SHP77 (cell line): ENCODE results near the gene CMTR2.

ENCODE experiments used
- DNase-seq, 2 experiments: peaks; one replicate each; lab custom pipeline; 2025; lab: John Stamatoyannopoulos, UW

The CMTR2 gene

DNA sequence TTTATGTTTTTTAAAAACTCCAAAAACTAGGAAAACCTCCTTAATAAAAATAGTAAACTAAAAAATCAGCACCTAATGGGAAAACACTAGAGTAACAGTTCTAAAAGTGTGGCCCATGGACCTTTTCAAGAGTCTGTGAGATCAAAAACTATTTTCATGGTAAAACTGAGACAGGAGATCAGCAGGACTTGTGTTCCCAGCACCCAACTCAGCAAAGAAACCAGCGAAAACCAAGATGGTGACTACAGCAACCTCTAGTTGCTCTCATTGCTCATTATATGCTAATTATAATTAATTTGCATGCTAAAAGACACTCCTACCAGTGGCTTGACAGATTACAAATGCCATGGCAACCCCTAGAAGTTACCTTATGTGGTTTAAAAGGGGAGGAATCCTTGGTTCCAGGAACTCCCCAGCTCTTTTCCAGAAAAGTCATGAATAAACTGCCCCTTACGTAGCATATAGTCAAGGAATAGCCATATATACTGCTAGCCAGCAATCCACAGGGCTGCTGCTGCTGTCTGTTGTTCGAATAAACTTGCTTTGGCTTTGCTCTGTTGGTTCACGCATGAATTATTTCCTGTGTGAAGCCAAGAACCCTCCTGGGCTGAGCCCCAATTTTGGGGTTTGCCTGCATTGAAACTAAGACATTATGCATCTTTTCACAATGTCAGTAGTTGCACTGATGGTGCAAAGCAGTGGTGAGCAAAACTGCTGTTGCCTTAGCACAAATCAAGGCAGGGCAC is 12.4 kb downstream of the CMTR2 start:
- no peak for DNase-seq

DNA sequence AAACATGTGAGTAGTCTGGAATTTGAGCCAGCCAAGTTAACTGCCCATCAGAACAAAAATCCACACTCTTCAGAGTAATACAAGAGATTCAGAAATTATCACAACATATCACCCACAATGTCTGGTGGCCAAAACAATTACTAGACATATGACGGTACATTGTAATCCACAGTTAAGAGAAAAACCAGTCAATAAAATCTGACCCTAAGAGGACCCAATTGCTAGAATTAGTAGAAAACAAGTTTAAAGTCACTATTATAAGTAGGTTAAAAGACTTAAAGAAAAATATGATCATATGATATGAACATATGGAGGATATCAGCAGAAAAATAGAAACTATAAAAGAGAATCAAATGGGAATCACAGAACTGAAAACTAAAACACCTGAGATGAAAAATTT is 15.8 kb downstream of the CMTR2 start:
- no peak for DNase-seq

DNA sequence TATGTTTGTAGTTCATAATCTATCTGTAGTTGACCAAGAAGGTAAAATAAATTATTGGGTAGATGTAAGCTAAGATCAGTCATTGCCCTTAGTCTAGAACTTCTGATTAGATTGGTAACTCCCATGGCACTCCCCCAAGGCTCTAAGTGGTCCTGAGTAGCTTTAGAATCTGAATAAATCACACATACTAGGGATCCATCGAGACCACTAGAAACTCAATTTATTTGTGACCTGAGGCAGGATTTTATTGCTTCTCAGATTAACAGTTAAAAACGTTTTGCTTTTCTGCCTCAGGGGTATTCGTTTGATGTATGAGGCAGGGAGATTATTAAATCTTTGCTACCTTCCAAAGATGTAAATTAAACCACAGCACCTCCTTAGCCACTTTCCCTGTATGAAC is 24.9 kb downstream of the CMTR2 start:
- DNase-seq: no peak

DNA sequence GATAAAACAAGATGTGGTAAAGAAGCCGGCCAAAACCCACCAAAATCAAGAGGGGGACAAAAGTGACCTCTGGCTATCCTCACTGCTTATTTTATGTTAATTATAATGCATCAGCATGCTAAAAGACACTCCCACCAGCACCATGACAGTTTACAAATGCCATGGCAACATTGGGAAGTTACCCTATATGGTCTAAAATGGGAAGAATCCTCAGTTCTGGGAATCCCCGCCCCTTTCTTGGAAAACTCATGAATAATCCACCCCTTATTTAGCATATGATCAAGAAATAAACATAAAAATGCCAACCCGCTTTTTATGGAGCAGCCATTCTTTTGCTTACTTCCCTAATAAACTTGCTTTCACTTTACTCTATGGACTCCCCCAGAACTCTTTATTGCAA is 25.6 kb downstream of the CMTR2 start:
- no peak for DNase-seq

DNA sequence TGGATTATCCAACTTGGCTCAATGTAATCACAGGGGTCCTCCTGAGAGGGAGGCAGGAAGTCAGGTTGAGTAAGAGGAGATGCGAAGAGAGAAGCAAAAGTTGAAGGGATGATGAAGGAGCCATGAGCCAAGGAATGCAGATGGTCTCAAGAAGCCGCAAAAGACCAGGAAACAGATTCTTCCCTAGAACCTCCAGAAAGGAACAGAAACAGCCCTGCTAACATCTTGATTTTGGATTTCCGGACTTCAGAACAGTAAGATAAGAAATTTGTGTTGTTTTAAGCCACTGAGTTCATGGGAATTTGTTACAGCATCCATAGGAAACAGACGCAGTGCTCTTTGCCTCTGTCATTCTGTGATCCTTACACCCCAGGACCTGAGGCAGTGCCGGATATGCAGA is 26.8 kb downstream of the CMTR2 start:
- DNase-seq: no peak

DNA sequence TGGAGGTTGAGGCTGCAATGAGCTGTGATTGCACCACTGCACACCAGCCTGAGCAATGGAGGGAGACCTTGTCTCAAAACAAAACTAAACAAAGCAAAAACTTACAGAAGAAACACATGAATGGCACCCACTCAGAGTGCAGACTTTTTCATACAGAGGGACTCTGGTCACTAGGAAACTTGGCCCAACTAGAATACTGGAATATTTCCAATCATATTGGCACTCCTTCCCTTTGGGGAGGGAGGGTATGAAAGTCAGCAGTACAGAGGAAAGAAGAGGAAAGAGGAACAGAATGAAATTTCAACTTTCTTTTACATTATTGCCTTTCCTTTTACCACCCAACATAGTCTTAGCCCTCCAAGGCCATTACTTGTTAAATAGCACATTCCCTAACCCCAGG is 28.2 kb downstream of the CMTR2 start:
- DNase-seq: no peak

DNA sequence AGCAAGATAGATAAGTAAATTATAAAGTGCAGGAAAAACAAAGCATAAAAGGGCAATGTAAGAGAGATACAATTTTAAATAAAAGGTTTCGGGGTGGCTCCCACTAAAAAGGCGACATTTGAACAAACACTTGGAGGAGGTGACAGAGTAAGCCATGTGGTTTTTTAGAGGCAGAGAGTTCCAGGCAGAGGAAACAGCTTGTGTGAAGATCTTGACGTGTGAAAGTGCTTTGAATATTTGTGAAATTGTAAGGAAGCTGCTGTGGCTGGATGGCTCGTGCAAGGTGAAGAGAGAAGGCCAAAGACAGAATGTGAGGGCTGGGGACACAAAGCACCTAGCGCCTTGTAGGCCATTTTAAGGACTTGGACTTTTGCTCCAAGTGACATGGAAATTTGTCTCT is 30.1 kb downstream of the CMTR2 start:
- no peak for DNase-seq

DNA sequence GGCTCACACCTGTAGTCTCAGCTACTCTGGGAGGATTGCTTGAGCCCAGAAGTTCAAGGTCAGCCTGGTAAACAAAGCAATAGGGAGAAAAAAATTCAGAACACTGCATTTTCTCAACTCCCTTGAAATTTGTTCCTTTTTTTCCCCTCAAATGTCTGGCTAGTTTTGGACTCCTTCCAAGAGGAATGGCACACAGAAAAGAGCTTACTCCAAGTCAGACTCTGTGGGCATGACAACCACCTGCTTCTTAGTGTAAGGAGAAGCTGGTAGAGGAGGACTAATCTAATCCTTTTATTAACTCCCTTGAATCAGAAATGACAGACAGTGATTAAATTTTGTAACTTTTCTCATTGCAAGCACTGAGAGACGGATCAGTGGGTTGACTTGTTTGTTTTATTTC is 30.8 kb downstream of the CMTR2 start:
- DNase-seq: no peak

DNA sequence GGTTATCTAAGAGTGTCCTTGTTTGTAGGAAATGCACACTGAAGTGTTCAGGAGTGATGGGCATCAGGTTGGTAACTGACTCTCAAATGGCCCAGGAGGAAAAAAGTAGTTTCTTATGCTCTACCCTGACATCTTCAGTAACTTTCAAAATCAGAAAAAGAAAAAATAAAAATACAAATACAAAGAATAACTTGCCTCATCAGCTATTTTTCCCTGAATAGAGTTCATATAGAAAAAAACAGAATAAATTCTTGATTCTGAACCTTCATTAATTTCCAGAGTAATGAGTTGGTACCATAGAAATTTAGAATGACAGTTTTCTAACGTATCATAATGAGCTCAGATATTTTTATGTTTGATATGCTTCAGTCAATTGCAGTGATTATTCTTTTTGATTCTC is 31.4 kb downstream of the CMTR2 start:
- DNase-seq: no peak

DNA sequence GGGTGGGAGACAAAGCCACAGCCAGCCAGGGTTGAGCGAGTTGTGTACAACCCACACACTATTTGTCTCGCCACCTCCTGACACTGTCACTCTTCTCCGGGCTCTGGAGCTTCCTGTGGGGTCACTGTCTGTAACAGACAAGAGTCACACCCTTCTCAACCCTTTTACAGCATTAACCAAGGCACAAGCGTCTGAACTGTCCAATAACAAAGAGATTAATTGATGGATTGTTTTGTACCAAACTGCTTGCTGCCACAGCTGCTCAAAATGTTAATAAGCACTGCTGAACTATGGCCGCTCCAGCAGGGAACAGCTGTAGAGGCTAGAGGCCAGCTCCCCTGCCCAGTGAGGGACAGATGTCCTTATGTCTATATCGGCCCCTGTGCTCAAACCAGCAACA is 33.5 kb downstream of the CMTR2 start:
- DNase-seq: peak; percentile 10 to 21

DNA sequence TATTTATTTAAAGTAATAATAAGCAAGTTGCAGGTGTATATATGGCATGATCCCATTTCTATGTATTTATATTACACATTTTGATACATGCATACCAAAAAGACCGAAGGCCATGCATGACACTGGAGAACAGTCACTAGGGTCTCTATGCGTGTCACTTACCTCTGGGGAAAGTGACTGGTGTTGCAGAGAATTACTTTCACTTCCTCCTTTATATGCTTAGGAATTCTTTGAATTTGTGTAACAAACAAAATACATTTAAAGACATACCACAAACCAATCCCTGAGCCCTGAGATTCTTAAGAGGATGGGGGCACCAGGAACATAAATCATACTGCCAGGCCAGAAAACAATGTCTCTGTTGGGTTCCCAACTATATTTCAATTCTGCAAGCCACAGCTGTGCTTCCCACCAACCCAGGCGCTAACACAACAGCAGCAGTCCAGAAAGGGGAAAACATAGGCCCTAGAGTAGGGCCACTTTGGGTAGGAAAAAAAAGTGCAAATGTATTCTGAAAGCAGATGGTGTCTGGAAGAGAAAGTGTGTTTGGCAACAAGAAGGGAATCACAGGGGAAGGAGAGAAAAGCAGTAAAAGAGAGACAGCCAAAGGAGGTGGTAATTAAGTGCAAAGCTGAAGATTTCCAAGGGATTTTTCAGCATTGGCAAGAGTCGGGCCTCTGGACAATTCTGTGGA is 34.2 kb downstream of the CMTR2 start:
- no peak for DNase-seq

DNA sequence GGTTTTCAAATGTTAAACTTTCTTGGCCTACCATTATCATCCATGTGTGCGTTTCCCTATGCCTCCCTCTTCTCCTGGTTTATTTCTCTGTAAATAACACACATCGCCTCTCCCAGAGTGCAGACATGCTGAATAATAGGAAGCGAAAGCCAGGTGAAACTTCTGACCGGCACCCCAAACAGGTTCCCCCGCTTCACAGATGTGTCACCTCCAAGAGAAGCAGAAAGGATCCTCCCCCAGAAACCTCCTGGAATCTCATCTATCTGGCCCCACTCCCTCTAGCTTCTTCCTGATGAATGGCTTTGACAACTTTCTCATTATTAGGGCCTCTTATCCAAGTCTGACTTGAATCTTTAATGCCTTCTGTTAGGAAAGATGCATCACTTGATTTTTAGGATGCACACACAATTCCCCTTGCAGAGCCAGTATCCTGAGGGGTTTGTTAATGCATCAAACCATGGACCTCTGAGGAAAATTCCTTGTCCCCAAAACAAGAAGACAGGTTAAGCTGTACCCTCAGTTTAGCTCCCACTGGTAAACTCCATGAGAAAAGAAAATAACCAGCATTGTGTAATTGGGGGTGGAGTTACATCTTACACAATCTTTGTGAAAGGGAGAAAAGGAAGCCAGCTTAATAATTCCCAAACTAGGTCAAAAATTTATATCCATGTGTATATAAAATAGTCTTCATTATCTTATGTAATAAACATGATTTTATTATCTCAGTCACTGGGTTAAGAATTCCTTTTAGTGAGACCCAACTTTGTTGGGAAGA is 38.6 kb downstream of the CMTR2 start:
- DNase-seq: no peak

DNA sequence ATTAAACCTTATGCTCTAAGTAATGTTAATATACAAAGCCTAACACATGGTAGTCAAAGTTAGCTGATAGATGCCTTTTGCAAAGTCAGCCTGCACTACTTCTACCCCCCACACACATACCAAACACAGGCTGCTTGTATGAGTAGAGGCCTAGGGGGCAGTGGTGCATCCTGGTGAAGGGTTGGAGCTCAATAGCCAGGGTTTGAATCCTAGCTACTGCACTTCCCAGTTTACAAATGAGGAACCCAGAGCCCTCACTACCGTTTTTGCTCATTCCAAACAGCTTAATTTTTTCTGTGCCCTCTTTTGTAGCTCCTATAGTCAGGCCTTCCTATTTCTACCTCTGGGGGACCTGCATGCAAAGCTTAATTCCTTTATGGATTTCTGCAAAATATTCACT is 39.8 kb downstream of the CMTR2 start:
- DNase-seq: no peak

DNA sequence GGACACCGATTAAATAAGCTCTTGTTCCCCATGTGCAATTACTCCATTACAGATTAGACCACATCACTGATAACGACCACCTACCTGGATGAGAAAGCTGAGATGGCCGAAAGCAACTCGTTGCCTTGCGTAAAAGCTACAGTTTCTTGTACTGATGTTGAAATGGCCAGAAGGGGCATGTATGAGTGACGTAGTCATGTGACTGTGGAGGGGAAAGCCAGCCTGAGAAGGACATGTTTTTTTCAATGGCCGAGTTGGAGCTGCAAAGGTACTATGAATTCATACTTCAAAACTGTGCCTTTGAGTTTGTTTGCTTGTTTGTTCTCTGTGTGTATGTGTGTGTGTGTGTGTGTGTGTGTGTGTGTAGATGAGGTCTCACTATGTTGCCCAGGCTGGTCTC is 41.7 kb downstream of the CMTR2 start:
- DNase-seq: no peak

DNA sequence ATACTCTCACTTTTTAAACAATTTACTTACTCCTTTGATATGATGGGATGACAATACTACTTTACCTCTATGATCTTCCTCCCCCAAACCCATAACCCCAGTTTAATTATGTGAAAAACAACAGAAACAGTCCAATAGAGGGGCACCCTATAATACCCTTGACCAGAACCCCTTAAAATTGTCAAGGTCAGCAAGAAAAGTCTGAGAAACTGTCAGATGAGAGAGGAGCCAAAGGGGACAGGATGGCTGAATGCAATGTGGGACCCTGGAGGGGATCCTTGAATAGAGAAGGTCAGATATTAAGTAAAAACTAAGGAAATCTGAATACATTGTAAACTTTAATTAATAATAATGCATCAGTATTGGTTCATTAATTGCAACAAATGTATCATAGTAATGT is 42.9 kb downstream of the CMTR2 start:
- no peak for DNase-seq

DNA sequence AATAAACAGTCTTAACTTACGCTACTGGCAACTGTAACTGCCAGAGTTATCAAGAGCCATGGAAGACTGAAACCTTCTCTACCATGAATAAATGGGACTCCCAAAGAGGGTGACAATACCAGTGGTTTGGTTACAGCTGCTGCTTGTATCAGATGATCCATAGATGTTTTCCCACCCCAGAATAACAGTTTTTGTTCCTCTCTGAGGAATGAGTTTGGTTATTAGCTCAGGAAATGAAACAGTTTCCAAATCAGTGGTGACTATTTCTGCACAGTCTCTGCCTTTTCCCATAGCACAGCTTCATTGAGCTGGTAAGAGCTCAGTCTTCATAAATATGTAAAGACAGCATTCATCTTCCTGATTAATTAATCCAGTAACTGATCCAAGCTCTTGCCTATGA is 44.7 kb downstream of the CMTR2 start:
- no peak for DNase-seq

DNA sequence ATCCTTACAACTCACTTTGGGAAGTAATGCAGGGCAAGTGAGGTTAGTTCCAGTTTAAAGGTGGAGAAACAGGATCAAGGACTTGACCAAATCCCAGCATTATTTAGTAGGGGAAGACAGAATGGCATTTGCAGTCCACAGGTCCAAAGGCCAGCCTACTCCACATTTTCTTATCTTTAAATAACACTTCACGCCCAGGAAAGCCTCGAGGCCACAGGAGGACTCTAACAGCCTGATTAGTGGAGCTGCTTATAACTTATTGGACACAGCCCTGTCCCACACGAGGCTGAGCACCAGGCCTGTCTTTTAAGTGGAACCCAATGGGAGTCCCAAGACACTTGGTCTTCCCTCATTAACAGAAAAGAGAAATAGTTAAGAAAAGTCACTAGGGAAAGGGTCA is 46.6 kb downstream of the CMTR2 start:
- no peak for DNase-seq

DNA sequence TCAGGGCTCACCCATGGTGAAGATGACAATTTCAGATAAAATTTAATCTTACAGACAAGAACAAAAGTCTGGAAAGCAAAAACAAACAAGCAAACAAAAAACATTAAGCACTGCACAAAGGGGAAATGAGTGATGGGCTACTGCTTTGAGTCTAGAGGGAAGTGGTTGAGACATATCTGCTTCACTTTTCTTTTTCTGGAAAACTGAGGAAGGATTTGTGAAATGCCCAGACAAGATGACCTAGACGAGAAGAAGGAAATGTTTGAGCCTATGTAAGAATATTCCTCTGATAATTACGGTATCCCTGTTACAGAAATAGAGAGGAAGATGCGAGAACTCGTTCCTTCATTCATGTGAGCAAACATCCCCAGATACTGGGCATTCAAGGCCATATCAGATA is 47.2 kb downstream of the CMTR2 start:
- no peak for DNase-seq
